ENCODE data around the gene RBFOX1.

Gene RBFOX1

GRCh38 chr16:7601100-7601499, 268.5 kb downstream of the RBFOX1 start:
- no peak for TF ChIP-seq CTCF (IDR thresholded peaks at IDR 0.05; ENCODE audit: control insufficient read depth, extremely low read depth, insufficient read depth)
- H3K4me3 ChIP-seq (ENCODE audit: low read depth, low read length): no peak overlapping the region
- no peak for DNase-seq (ENCODE audit: low read depth)

- H3K4me3 ChIP-seq (ENCODE audit: low read depth, low read length): no peak overlapping the region
- TF ChIP-seq CTCF (IDR thresholded peaks at IDR 0.05; ENCODE audit: control insufficient read depth, extremely low read depth, insufficient read depth): no peak
- no peak for DNase-seq (ENCODE audit: low read depth)
Measured at GRCh38 chr16:7602291-7602950, 269.8 kb downstream of the RBFOX1 start.

DNA sequence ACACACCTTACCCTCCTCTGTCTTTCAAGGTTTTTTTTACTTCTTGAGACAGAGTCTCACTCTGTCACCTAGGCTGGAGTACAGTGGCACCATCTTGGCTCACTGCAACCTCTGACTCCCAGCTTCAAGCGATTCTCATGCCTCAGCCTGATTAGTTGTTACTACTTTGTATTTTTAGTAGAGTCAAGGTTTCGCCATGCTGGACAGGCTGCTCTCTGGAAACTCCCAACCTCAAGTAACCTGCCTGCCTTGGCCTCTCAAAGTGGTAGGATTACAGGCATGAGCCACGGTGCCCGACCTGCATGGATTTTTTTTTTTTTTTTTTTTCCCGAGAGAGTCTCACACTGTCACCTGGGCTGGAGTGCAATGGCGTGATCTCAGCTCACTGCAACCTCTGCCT, 273.2 kb downstream of the RBFOX1 start:
- no peak overlapping the region for H3K4me3 ChIP-seq (ENCODE audit: low read depth, low read length)
- DNase-seq (ENCODE audit: low read depth): no peak
- no peak for TF ChIP-seq CTCF (IDR thresholded peaks at IDR 0.05; ENCODE audit: control insufficient read depth, extremely low read depth, insufficient read depth)

DNA sequence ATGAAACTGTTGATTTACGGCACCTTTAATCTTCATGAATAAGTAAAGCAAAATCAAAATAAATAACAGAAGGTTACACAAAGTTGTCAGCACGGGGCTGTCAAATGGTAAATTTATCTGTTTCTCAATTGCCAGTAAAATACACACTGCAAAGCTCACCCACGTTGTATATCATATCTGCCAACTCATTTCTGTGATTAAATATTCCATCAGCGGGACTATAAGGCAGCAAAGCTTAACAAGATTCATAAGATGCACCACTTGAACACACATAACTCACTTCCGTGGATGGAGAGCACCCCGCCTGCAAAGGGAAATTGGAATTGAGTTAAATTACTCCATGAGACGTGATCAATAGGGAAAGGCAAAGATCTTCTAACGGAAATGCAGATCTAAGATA, 280.0 kb downstream of the RBFOX1 start:
- TF ChIP-seq CTCF (IDR thresholded peaks at IDR 0.05; ENCODE audit: control insufficient read depth, extremely low read depth, insufficient read depth): no peak

DNA sequence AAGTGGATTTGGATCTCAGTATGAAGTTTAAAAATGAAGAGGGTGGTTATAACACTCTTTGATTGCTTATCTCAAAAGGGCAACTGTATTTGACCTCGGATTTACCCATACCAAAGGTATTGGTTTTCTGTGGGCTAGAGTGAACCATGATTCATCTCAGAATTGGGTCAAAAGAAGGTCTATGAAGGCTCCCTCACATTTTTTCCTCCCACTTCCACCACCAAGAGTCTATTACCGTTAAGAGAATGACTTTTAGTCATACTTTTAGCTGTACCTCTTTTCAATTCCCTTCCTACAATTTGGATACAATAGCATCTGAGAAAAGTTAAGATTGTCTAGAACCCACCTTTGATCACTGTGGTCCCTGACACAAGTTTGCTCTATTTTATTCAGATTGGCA, 280.9 kb downstream of the RBFOX1 start:
- no peak overlapping the region for H3K4me3 ChIP-seq (ENCODE audit: low read depth, low read length)
- no peak for DNase-seq (ENCODE audit: low read depth)
- TF ChIP-seq CTCF (IDR thresholded peaks at IDR 0.05; ENCODE audit: control insufficient read depth, extremely low read depth, insufficient read depth): no peak

More for the DNA sequence above, 280.0 kb downstream of the RBFOX1 start:
- H3K4me3 ChIP-seq (ENCODE audit: low read depth, low read length): no peak overlapping the region
- no peak for DNase-seq (ENCODE audit: low read depth)

- no peak for TF ChIP-seq CTCF (IDR thresholded peaks at IDR 0.05; ENCODE audit: control insufficient read depth, extremely low read depth, insufficient read depth)
- no peak overlapping the region for H3K4me3 ChIP-seq (ENCODE audit: low read depth, low read length)
- DNase-seq (ENCODE audit: low read depth): no peak
Measured at GRCh38 chr16:7614021-7614795, 281.6 kb downstream of the RBFOX1 start.

Data from LNCaP clone FGC (cell line).